Retinal pigment epithelial cell (primary cell): ENCODE measurements around the gene BCAS1.

Experiments used
- DNase-seq: peaks from one replicate; pipeline ENCODE4 v3.0.0-alpha.2; 2010; ENCODE audit warnings: low read depth
- H3K4me3 ChIP-seq: 2 replicates; pipeline ENCODE4 v1.5.1; 2011; ENCODE audit warnings: mild to moderate bottlenecking, low read length, control low read depth, moderate library complexity
- CTCF ChIP-seq: conservative IDR thresholded peaks from 2 replicates; pipeline ENCODE4 v1.5.1; 2011; ENCODE audit warnings: low read depth, low read length, control low read depth, inconsistent platforms

Gene BCAS1

GRCh38 chr20:53981752-53982437 lies 88.5 kb downstream of the BCAS1 start:
- DNase-seq = no peak
- TF ChIP-seq CTCF = no peak

GRCh38 chr20:53981130-53981529 lies 89.3 kb downstream of the BCAS1 start:
- TF ChIP-seq CTCF = no peak
- DNase-seq = no peak
- no peak overlapping the region for H3K4me3 ChIP-seq

More at GRCh38 chr20:53981752-53982437, 88.5 kb downstream of the BCAS1 start:
- no peak overlapping the region for H3K4me3 ChIP-seq

- no peak overlapping the region for H3K4me3 ChIP-seq
- no peak for DNase-seq
- no peak for TF ChIP-seq CTCF
Measured at GRCh38 chr20:53980031-53980465, 90.3 kb downstream of the BCAS1 start.

GRCh38 chr20:53978497-53978896 lies 91.9 kb downstream of the BCAS1 start:
- DNase-seq = no peak
- no peak overlapping the region for H3K4me3 ChIP-seq
- no peak for TF ChIP-seq CTCF

- DNase-seq = no peak
- no peak for TF ChIP-seq CTCF
Measured at GRCh38 chr20:53977391-53977790, 93.0 kb downstream of the BCAS1 start.

GRCh38 chr20:53975761-53976160 lies 94.6 kb downstream of the BCAS1 start:
- no peak for DNase-seq
- TF ChIP-seq CTCF = no peak
- no peak overlapping the region for H3K4me3 ChIP-seq

More at GRCh38 chr20:53977391-53977790, 93.0 kb downstream of the BCAS1 start:
- no peak overlapping the region for H3K4me3 ChIP-seq
